Measurements from ENCODE around the gene BCLAF1. TPM values are rescaled to one million over a fixed set of nuclear protein-coding genes. Genes with fewer than 3 reads are reported as not detected.

Gene BCLAF1
- total and polyA plus RNA-seq, 9 of the 15 experiments (the other 6 are each of a cell fraction or from before 2014, with no cell fraction given), result 65.4 to 286 (median 165) TPM

DNA sequence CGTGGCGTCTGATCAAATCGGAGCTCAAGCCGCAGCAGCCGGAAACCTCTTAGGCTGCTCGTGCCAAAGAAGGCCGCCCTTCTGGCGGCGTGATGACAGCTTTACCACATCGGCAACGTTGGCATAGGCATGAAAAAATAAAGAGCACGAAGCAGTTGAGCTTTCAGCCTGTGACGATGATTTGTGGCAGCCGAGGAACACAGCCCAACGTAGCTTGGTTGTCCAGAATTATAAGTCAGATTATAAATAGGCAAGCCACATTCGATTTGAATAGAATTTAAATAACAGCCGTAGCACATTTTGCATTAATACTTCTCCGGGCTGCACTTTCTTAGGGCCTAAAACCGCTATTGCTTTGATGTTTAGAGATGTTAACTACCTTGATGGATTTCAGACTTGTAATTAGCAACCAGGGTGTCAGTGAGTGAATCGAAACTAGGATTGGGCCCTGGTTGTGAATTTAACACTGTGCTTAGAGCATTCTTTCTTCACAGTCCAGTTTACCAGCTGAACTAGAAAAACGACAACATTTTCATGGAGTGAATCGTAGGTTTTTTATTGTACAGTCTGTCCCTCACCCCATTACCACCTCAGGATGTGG lies 864 bp upstream of the BCLAF1 start (continued):
- TF ChIP-seq TCF7 (IDR thresholded peaks at IDR 0.05; ENCODE audit: borderline replicate concordance) (no peak), HIVEP1 (CRISPR knock-in tag; IDR thresholded peaks at IDR 0.05) (no peak), ZNF77 (CRISPR knock-in tag; IDR thresholded peaks at IDR 0.05) (no peak), MTA1 (IDR thresholded peaks at IDR 0.05; ENCODE audit: borderline replicate concordance) (no peak), MYC (IDR thresholded peaks at IDR 0.05; ENCODE audit: low read depth, low read length) (peak; percentile 6; the same call in 1 of the 2 replicates), MYC (CRISPR knock-in tag; IDR thresholded peaks at IDR 0.05; ENCODE audit: borderline replicate concordance, low read depth) (no peak), ZNF165 (CRISPR knock-in tag; IDR thresholded peaks at IDR 0.05; ENCODE audit: borderline replicate concordance) (no peak), DIDO1 (tag; IDR thresholded peaks at IDR 0.05; ENCODE audit: low read depth) (no peak), POLR3A (IDR thresholded peaks at IDR 0.05; ENCODE audit: borderline replicate concordance, extremely low read depth, insufficient read depth, insufficient read length) (no peak), ELF1 (tag; IDR thresholded peaks at IDR 0.05) (no peak), IRF2 (CRISPR knock-in tag; IDR thresholded peaks at IDR 0.05) (no peak), FOSL1 (tag; conservative IDR thresholded peaks at IDR 0.05) (no peak)
- TF ChIP-seq, protein P1, sequence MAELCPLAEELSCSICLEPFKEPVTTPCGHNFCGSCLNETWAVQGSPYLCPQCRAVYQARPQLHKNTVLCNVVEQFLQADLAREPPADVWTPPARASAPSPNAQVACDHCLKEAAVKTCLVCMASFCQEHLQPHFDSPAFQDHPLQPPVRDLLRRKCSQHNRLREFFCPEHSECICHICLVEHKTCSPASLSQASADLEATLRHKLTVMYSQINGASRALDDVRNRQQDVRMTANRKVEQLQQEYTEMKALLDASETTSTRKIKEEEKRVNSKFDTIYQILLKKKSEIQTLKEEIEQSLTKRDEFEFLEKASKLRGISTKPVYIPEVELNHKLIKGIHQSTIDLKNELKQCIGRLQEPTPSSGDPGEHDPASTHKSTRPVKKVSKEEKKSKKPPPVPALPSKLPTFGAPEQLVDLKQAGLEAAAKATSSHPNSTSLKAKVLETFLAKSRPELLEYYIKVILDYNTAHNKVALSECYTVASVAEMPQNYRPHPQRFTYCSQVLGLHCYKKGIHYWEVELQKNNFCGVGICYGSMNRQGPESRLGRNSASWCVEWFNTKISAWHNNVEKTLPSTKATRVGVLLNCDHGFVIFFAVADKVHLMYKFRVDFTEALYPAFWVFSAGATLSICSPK (IDR thresholded peaks at IDR 0.05; ENCODE audit: borderline replicate concordance), result no peak
- TF ChIP-seq, protein P2, sequence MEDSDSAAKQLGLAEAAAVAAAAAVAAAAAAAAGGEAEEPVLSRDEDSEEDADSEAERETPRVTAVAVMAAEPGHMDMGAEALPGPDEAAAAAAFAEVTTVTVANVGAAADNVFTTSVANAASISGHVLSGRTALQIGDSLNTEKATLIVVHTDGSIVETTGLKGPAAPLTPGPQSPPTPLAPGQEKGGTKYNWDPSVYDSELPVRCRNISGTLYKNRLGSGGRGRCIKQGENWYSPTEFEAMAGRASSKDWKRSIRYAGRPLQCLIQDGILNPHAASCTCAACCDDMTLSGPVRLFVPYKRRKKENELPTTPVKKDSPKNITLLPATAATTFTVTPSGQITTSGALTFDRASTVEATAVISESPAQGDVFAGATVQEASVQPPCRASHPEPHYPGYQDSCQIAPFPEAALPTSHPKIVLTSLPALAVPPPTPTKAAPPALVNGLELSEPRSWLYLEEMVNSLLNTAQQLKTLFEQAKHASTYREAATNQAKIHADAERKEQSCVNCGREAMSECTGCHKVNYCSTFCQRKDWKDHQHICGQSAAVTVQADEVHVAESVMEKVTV (CRISPR knock-in tag; IDR thresholded peaks at IDR 0.05), result 0 out of 2 replicates have a peak, but pooled peaks have one; percentile 2
- TF ChIP-seq, protein P3, sequence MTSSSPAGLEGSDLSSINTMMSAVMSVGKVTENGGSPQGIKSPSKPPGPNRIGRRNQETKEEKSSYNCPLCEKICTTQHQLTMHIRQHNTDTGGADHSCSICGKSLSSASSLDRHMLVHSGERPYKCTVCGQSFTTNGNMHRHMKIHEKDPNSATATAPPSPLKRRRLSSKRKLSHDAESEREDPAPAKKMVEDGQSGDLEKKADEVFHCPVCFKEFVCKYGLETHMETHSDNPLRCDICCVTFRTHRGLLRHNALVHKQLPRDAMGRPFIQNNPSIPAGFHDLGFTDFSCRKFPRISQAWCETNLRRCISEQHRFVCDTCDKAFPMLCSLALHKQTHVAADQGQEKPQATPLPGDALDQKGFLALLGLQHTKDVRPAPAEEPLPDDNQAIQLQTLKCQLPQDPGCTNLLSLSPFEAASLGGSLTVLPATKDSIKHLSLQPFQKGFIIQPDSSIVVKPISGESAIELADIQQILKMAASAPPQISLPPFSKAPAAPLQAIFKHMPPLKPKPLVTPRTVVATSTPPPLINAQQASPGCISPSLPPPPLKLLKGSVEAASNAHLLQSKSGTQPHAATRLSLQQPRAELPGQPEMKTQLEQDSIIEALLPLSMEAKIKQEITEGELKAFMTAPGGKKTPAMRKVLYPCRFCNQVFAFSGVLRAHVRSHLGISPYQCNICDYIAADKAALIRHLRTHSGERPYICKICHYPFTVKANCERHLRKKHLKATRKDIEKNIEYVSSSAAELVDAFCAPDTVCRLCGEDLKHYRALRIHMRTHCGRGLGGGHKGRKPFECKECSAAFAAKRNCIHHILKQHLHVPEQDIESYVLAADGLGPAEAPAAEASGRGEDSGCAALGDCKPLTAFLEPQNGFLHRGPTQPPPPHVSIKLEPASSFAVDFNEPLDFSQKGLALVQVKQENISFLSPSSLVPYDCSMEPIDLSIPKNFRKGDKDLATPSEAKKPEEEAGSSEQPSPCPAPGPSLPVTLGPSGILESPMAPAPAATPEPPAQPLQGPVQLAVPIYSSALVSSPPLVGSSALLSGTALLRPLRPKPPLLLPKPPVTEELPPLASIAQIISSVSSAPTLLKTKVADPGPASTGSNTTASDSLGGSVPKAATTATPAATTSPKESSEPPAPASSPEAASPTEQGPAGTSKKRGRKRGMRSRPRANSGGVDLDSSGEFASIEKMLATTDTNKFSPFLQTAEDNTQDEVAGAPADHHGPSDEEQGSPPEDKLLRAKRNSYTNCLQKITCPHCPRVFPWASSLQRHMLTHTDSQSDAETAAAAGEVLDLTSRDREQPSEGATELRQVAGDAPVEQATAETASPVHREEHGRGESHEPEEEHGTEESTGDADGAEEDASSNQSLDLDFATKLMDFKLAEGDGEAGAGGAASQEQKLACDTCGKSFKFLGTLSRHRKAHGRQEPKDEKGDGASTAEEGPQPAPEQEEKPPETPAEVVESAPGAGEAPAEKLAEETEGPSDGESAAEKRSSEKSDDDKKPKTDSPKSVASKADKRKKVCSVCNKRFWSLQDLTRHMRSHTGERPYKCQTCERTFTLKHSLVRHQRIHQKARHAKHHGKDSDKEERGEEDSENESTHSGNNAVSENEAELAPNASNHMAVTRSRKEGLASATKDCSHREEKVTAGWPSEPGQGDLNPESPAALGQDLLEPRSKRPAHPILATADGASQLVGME (CRISPR knock-in tag; IDR thresholded peaks at IDR 0.05), result no peak
- TF ChIP-seq, protein P4, sequence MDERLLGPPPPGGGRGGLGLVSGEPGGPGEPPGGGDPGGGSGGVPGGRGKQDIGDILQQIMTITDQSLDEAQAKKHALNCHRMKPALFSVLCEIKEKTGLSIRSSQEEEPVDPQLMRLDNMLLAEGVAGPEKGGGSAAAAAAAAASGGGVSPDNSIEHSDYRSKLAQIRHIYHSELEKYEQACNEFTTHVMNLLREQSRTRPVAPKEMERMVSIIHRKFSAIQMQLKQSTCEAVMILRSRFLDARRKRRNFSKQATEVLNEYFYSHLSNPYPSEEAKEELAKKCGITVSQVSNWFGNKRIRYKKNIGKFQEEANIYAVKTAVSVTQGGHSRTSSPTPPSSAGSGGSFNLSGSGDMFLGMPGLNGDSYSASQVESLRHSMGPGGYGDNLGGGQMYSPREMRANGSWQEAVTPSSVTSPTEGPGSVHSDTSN (CRISPR knock-in tag; IDR thresholded peaks at IDR 0.05; ENCODE audit: low read depth), result no peak
- TF ChIP-seq, protein P4 (tag; conservative IDR thresholded peaks at IDR 0.05; ENCODE audit: low read depth), result peak; percentile 81
